HepG2 (cell line): Measurements from ENCODE around the gene MS4A13. TPM values are rescaled to one million over a fixed set of nuclear protein-coding genes. Genes with fewer than 3 reads are reported as not detected.

Experiments used
- ATAC-seq: fragments of 200-7000 bp; cut with Tn5 transposase; 3 replicates; pipeline ENCODE4 v1.9.1; 2020; ENCODE audit warnings: mild to moderate bottlenecking, moderate library complexity
- BruUV-seq: library from RNA; stranded (reverse); fragments of 400-500 nt; replicated peaks from 2 replicates; lab custom pipeline; 2021; lab: Mats Ljungman, UMichigan
- CTCF ChIA-PET: fragments of 300-600 bp; formaldehyde crosslinking; extraction: SDS; loops from one replicate; lab custom pipeline; 2021; ENCODE audit warnings: low total read pairs, inconsistent platforms, low intra/inter-chr PET ratio; lab: Yijun Ruan, JAX
- POLR2A ChIA-PET: fragments of 350-600 bp; sonication (Branson Sonifier 250); formaldehyde crosslinking; loops from one replicate; lab custom pipeline; 2020; ENCODE audit warnings: antibody characterized with exemption, inconsistent platforms; lab: Yijun Ruan, JAX
- DNase-seq: peaks from one replicate; pipeline ENCODE4 v3.0.0-alpha.2; 2015; ENCODE audit warnings: low spot score
- FAIRE-seq: peaks from 3 replicates; lab custom pipeline; 2011; peaks lifted over from hg19 to GRCh38; lab: Jason Lieb, UNC
- H2AFZ ChIP-seq: one replicate; pipeline ENCODE4 v1.6.1; 2011; ENCODE audit warnings: low read length, inconsistent platforms
- H3K27ac ChIP-seq: fragments of 300-600 bp; 3 replicates; pipeline ENCODE4 v1.8.0; 2011; ENCODE audit warnings: mixed run types, mild to moderate bottlenecking, mixed read lengths, low read length, inconsistent platforms; ENCODE audit not compliant: insufficient read depth; ENCODE audit errors: extremely low read length
- H3K27me3 ChIP-seq, 2 experiments: fragments of 200-600 bp in 1 of 2; 2 replicates in 1 of 2; 3 replicates in 1 of 2; pipeline versions ENCODE4 v1.6.0 to v1.8.0; 2011; ENCODE audit warnings: low read length in 2 of 2, mild to moderate bottlenecking in 2 of 2, moderate library complexity in 2 of 2, inconsistent platforms in 1 of 2; ENCODE audit not compliant: insufficient read depth in 2 of 2, control insufficient read depth in 1 of 2
- H3K36me3 ChIP-seq, 2 experiments: fragments of 200-600 bp in 1 of 2; replicated peaks in 1 of 2; 2 replicates in 1 of 2; 3 replicates in 1 of 2; pipeline versions ENCODE4 v1.5.1 to v1.8.0; 2011; ENCODE audit warnings: low read length in 2 of 2, inconsistent platforms in 1 of 2; ENCODE audit not compliant: insufficient read depth in 2 of 2, control insufficient read depth in 1 of 2
- H3K4me1 ChIP-seq: 2 replicates; pipeline ENCODE4 v1.5.1; 2012; ENCODE audit warnings: low read length, inconsistent platforms; ENCODE audit not compliant: insufficient read depth
- H3K4me2 ChIP-seq: 2 replicates; pipeline ENCODE4 v1.6.0; 2011; ENCODE audit warnings: low read depth, low read length, inconsistent platforms
- H3K4me3 ChIP-seq, 3 experiments: fragments of 200-600 bp in 1 of 3; sonication (generic), shearing (Covaris generic) in 1 of 3; replicated peaks in 1 of 3; 2 replicates each; pipeline ENCODE4 v1.5.1; 2011 to 2016; ENCODE audit warnings: low read length in 3 of 3, inconsistent platforms in 2 of 3, low read depth in 2 of 3, mild to moderate bottlenecking in 2 of 3, control low read depth in 1 of 3, mixed read lengths in 1 of 3; ENCODE audit not compliant: insufficient read depth in 1 of 3
- H3K79me2 ChIP-seq: one replicate; pipeline ENCODE4 v1.6.1; 2011; ENCODE audit warnings: low read length, inconsistent platforms; ENCODE audit not compliant: insufficient read depth
- H3K9ac ChIP-seq: 2 replicates; pipeline ENCODE4 v1.6.0; 2011; ENCODE audit warnings: mild to moderate bottlenecking, low read depth, low read length, inconsistent platforms; ENCODE audit not compliant: insufficient read depth
- H3K9me3 ChIP-seq: 2 replicates; pipeline ENCODE4 v1.5.1; 2012; ENCODE audit warnings: mild to moderate bottlenecking, low read length
- H4K20me1 ChIP-seq: 2 replicates; pipeline ENCODE4 v1.6.0; 2011; ENCODE audit warnings: inconsistent platforms, mild to moderate bottlenecking, low read length, moderate library complexity; ENCODE audit not compliant: insufficient read depth
- ARID4A ChIP-seq: sonication (generic); formaldehyde crosslinking; IDR thresholded peaks from 2 replicates; pipeline ENCODE4 v1.5.0; 2020; ENCODE audit warnings: mild to moderate bottlenecking, missing genetic modification reagents, borderline replicate concordance
- CERS6 ChIP-seq: sonication (generic); formaldehyde crosslinking; IDR thresholded peaks from 2 replicates; pipeline ENCODE4 v1.5.0; 2020; ENCODE audit warnings: missing genetic modification reagents
- ELF4 ChIP-seq: sonication (generic); formaldehyde crosslinking; IDR thresholded peaks from 2 replicates; pipeline ENCODE4 v1.5.0; 2020; ENCODE audit warnings: missing genetic modification reagents, mild to moderate bottlenecking, moderate library complexity, borderline replicate concordance
- HNRNPK ChIP-seq: fragments of 200-400 bp; formaldehyde crosslinking; IDR thresholded peaks from 2 replicates; pipeline ENCODE4 v1.6.1; 2018; ENCODE audit warnings: low read length, low read depth, moderate library complexity, mild to moderate bottlenecking; ENCODE audit not compliant: poor library complexity, severe bottlenecking
- MTF2 ChIP-seq: sonication (generic); formaldehyde crosslinking; IDR thresholded peaks from 2 replicates; pipeline ENCODE4 v1.5.0; 2020; ENCODE audit warnings: missing genetic modification reagents, borderline replicate concordance
- RBM22 ChIP-seq: fragments of 200-400 bp; formaldehyde crosslinking; optimal IDR thresholded peaks from 2 replicates; pipeline ENCODE3; 2017; ENCODE audit warnings: mild to moderate bottlenecking, low read length, moderate library complexity
- TRIM24 ChIP-seq: sonication (generic); formaldehyde crosslinking; IDR thresholded peaks from 2 replicates; pipeline ENCODE4 v1.8.0; 2022; ENCODE audit warnings: mild to moderate bottlenecking, missing genetic modification reagents
- ZFP37 ChIP-seq: sonication (generic); formaldehyde crosslinking; IDR thresholded peaks from 2 replicates; pipeline ENCODE4 v1.4.0; 2020; ENCODE audit warnings: missing genetic modification reagents, borderline replicate concordance
- ZNF292 ChIP-seq: sonication (generic); formaldehyde crosslinking; IDR thresholded peaks from 2 replicates; pipeline ENCODE4 v1.8.1; 2022; ENCODE audit warnings: mild to moderate bottlenecking, low read depth, missing genetic modification reagents, borderline replicate concordance
- ZNF562 ChIP-seq: sonication (generic); formaldehyde crosslinking; IDR thresholded peaks from 2 replicates; pipeline ENCODE4 v1.8.0; 2022; ENCODE audit warnings: missing genetic modification reagents, borderline replicate concordance
- WGBS: methylation state at CpG from one replicate; pipeline ENCODE4 v1.1.6; 2017; ENCODE audit warnings: low lambda C conversion rate; 5-methylcytosine and 5-hydroxymethylcytosine counted together
- in situ Hi-C: cut with HindIII; loops from 2 replicates; pipeline ENCODE4 v1.10.0; 2017; ENCODE audit warnings: low pct_unique_long_range_greater_than_20kb; ENCODE audit not compliant: extremely low pct_ligation_motif_present
- intact Hi-C: fragments of 100-400 bp; cut with micrococcal nuclease; formaldehyde crosslinking; loops from one replicate; pipeline ENCODE4 v1.10.0; 2022; ENCODE audit not compliant: unreplicated experiment
- polyA plus RNA-seq, 8 experiments: library from polyadenylated mRNA; depleted of rRNA in 3 of 8; stranded (reverse) in 7 of 8; unstranded in 1 of 8; fragments of >200 nt; fragmentation: Illumina TruSeq in 4 of 8; extraction: Trizol in 4 of 8; gene quantifications; 2 replicates each; pipeline versions ENCODE4 v1.2.1 to v1.2.3, GENCODE V29; 2011 to 2016; ENCODE audit warnings: low read depth in 4 of 8, missing spikeins in 1 of 8, mixed read lengths in 1 of 8; ENCODE audit not compliant: insufficient read depth in 1 of 8
- total RNA-seq, 5 experiments: library from RNA; depleted of rRNA; stranded (reverse); fragments of >200 nt; fragmentation: Illumina TruSeq; extraction: Trizol; gene quantifications; 2 replicates each; pipeline ENCODE4 v1.2.3, GENCODE V29; 2016; ENCODE audit warnings: low read depth in 1 of 5
- TF ChIP-seq, protein P1 (sequence below): sonication (generic); formaldehyde crosslinking; IDR thresholded peaks from 2 replicates; pipeline ENCODE4 v1.5.0; 2020; ENCODE audit warnings: mild to moderate bottlenecking, missing genetic modification reagents, borderline replicate concordance

The MS4A13 gene
- total and polyA plus RNA-seq, 2 of the 13 experiments (the other 11 are each of a cell fraction or from before 2014, with no cell fraction given), result not detected

DNA sequence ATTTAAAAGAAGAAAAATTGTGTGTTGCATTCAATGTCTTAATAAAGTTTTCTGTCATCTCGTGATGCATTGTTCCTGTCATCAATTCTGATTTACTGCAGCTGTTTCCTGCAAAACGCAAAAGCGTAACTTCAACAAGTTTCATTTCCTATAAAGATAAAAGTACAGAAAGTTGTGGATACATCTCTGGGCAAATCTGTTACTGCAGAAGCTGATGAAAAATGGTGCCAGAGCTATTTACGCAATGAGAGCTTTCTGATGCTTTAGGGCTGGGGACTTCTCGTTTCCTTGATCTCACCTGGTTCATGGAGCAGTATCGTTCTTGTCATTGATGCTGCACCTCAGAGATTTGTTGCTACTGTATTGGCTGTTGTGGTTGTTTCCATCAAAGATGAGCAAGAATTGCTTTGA is 38.2 kb upstream of the MS4A13 start:
- FAIRE-seq (no peak), ATAC-seq (no peak), DNase-seq (no peak)
- Histone ChIP-seq H3K27me3 (no peaks in the 10 kb centered on the region), H2AFZ (no peak overlapping the region), H4K20me1 (no peaks in the 10 kb centered on the region), H3K79me2 (no peaks in the 10 kb centered on the region), H3K36me3 (no peaks in the 10 kb centered on the region), H3K9ac (no peak overlapping the region), H3K27ac (no peak overlapping the region), H3K4me1 (no peaks in the 10 kb centered on the region), H3K9me3 (no peaks in the 10 kb centered on the region), H3K4me3 (no peak overlapping the region), H3K4me2 (no peak overlapping the region)
- CTCF ChIA-PET, result no interaction called here
- in situ Hi-C loops, result loop anchor here (25.0 kb wide), 1 partner anchor 140 kb away; the partner anchor contains the start of gene MS4A6E
- intact Hi-C loops, result no loop called here
- 34% methylated on average over 6 of the region's 6 CpGs for WGBS
- no TSS peak for BruUV-seq
- TF ChIP-seq MTF2 (CRISPR knock-in tag) (no peak), ARID4A (CRISPR knock-in tag) (no peak), ELF4 (CRISPR knock-in tag) (no peak), ZNF292 (no peak), ZNF562 (no peak), TRIM24 (CRISPR knock-in tag) (no peak), ZFP37 (CRISPR knock-in tag) (no peak), RBM22 (no peak), HNRNPK (no peak), CERS6 (CRISPR knock-in tag) (no peak)
- TF ChIP-seq, protein P1, sequence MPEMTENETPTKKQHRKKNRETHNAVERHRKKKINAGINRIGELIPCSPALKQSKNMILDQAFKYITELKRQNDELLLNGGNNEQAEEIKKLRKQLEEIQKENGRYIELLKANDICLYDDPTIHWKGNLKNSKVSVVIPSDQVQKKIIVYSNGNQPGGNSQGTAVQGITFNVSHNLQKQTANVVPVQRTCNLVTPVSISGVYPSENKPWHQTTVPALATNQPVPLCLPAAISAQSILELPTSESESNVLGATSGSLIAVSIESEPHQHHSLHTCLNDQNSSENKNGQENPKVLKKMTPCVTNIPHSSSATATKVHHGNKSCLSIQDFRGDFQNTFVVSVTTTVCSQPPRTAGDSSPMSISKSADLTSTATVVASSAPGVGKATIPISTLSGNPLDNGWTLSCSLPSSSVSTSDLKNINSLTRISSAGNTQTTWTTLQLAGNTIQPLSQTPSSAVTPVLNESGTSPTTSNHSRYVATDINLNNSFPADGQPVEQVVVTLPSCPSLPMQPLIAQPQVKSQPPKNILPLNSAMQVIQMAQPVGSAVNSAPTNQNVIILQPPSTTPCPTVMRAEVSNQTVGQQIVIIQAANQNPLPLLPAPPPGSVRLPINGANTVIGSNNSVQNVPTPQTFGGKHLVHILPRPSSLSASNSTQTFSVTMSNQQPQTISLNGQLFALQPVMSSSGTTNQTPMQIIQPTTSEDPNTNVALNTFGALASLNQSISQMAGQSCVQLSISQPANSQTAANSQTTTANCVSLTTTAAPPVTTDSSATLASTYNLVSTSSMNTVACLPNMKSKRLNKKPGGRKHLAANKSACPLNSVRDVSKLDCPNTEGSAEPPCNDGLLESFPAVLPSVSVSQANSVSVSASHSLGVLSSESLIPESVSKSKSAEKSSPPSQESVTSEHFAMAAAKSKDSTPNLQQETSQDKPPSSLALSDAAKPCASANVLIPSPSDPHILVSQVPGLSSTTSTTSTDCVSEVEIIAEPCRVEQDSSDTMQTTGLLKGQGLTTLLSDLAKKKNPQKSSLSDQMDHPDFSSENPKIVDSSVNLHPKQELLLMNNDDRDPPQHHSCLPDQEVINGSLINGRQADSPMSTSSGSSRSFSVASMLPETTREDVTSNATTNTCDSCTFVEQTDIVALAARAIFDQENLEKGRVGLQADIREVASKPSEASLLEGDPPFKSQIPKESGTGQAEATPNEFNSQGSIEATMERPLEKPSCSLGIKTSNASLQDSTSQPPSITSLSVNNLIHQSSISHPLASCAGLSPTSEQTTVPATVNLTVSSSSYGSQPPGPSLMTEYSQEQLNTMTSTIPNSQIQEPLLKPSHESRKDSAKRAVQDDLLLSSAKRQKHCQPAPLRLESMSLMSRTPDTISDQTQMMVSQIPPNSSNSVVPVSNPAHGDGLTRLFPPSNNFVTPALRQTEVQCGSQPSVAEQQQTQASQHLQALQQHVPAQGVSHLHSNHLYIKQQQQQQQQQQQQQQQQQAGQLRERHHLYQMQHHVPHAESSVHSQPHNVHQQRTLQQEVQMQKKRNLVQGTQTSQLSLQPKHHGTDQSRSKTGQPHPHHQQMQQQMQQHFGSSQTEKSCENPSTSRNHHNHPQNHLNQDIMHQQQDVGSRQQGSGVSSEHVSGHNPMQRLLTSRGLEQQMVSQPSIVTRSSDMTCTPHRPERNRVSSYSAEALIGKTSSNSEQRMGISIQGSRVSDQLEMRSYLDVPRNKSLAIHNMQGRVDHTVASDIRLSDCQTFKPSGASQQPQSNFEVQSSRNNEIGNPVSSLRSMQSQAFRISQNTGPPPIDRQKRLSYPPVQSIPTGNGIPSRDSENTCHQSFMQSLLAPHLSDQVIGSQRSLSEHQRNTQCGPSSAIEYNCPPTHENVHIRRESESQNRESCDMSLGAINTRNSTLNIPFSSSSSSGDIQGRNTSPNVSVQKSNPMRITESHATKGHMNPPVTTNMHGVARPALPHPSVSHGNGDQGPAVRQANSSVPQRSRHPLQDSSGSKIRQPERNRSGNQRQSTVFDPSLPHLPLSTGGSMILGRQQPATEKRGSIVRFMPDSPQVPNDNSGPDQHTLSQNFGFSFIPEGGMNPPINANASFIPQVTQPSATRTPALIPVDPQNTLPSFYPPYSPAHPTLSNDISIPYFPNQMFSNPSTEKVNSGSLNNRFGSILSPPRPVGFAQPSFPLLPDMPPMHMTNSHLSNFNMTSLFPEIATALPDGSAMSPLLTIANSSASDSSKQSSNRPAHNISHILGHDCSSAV (CRISPR knock-in tag), result no peak
- POLR2A ChIA-PET, result no interaction called here
